ENCODE results near the gene LSM12. TPM values are rescaled to one million over a fixed set of nuclear protein-coding genes. Genes with fewer than 3 reads are reported as not detected.

LSM12 gene
- total RNA-seq, 2 experiments from 2014 or later, result 59.3 to 64.8 TPM

GRCh38 chr17:44014437-44015172 is 51.9 kb downstream of the LSM12 start, which contains the start of gene TMEM101:
TSS of gene TMEM101 (minus strand) at chr17:44014963. CDS start at chr17:44014952, 11 bp downstream.
- H3K27me3 Mint-ChIP-seq, result no peaks in the 10 kb centered on the region
- H3K36me3 Mint-ChIP-seq (ENCODE audit: low read depth), result peaks cover 3% of the 10 kb centered on the region
- peak within 1 kb of the TSS; percentile 98 for H3K4me3 Mint-ChIP-seq
- CTCF ChIA-PET, result no interaction called here
- POLR2A ChIA-PET, result interaction anchor here (0.6 to 1.1 kb wide), 2 partner anchors 8 to 207 kb away, joined by 3 to 9 read pairs; no protein-coding TSS in a partner anchor
- H3K9me3 Mint-ChIP-seq, result no peaks in the 10 kb centered on the region
- DNase-seq, result peak; percentile 93
- H3K27ac Mint-ChIP-seq, result peak within 1 kb of the TSS; percentile 97
- H3K4me1 Mint-ChIP-seq, result peaks cover 24% of the 10 kb centered on the region

GRCh38 chr17:44014133-44014436 is 52.4 kb downstream of the LSM12 start:
- H3K27me3 Mint-ChIP-seq, result no peaks in the 10 kb centered on the region
- H3K4me3 Mint-ChIP-seq, result peak overlapping the region; percentile 98
- H3K9me3 Mint-ChIP-seq, result no peaks in the 10 kb centered on the region
- ChIA-PET POLR2A (interaction anchor here (1.1 kb wide), 1 partner anchor 7 kb away, joined by 3 read pairs; no protein-coding TSS in a partner anchor), CTCF (no interaction called here)
- H3K36me3 Mint-ChIP-seq (ENCODE audit: low read depth), result peaks cover 6% of the 10 kb centered on the region
- DNase-seq, result no peak
- H3K4me1 Mint-ChIP-seq, result peaks cover 24% of the 10 kb centered on the region
- H3K27ac Mint-ChIP-seq, result peak overlapping the region; percentile 97

- CTCF ChIA-PET, result no interaction called here
- POLR2A ChIA-PET, result no interaction called here
- Mint-ChIP-seq H3K4me3 (peak overlapping the region; percentile 98), H3K27me3 (peaks cover 2% of the 10 kb centered on the region), H3K9me3 (no peaks in the 10 kb centered on the region), H3K27ac (no peak overlapping the region), H3K4me1 (peaks cover 34% of the 10 kb centered on the region), H3K36me3 (ENCODE audit: low read depth) (peaks cover 6% of the 10 kb centered on the region)
- DNase-seq, result no peak
Measured at GRCh38 chr17:44012874-44013273, 53.6 kb downstream of the LSM12 start.

GRCh38 chr17:44012391-44012790 is 54.1 kb downstream of the LSM12 start:
- DNase-seq, result no peak
- Mint-ChIP-seq H3K9me3 (no peaks in the 10 kb centered on the region), H3K27ac (no peak overlapping the region), H3K4me1 (peaks cover 38% of the 10 kb centered on the region), H3K36me3 (ENCODE audit: low read depth) (peaks cover 6% of the 10 kb centered on the region), H3K27me3 (peaks cover 4% of the 10 kb centered on the region), H3K4me3 (no peak overlapping the region)
- CTCF ChIA-PET, result no interaction called here
- POLR2A ChIA-PET, result no interaction called here

- ChIA-PET CTCF (interaction anchor here (0.6 kb wide), 1 partner anchor 33 kb away, joined by 4 read pairs; no protein-coding TSS in a partner anchor), POLR2A (no interaction called here)
- Mint-ChIP-seq H3K36me3 (ENCODE audit: low read depth) (peaks cover 7% of the 10 kb centered on the region), H3K4me1 (peaks cover 41% of the 10 kb centered on the region), H3K27me3 (peaks cover 6% of the 10 kb centered on the region), H3K9me3 (no peaks in the 10 kb centered on the region), H3K4me3 (no peak overlapping the region), H3K27ac (no peak overlapping the region)
- no peak for DNase-seq
Measured at GRCh38 chr17:44011876-44012275, 54.6 kb downstream of the LSM12 start.

- H3K36me3 Mint-ChIP-seq (ENCODE audit: low read depth), result peaks cover 8% of the 10 kb centered on the region
- CTCF ChIA-PET, result no interaction called here
- POLR2A ChIA-PET, result no interaction called here
- no peak overlapping the region for H3K27ac Mint-ChIP-seq
- peaks cover 13% of the 10 kb centered on the region for H3K27me3 Mint-ChIP-seq
- peaks cover 49% of the 10 kb centered on the region for H3K4me1 Mint-ChIP-seq
- no peak overlapping the region for H3K4me3 Mint-ChIP-seq
- no peaks in the 10 kb centered on the region for H3K9me3 Mint-ChIP-seq
- no peak for DNase-seq
Measured at GRCh38 chr17:44010966-44011647, 55.4 kb downstream of the LSM12 start.

GRCh38 chr17:44008205-44008909 is 58.1 kb downstream of the LSM12 start:
- no peaks in the 10 kb centered on the region for H3K9me3 Mint-ChIP-seq

GRCh38 chr17:44007346-44008204 is 58.9 kb downstream of the LSM12 start:
- Mint-ChIP-seq H3K27me3 (peaks cover 34% of the 10 kb centered on the region), H3K36me3 (ENCODE audit: low read depth) (peaks cover 11% of the 10 kb centered on the region), H3K9me3 (no peaks in the 10 kb centered on the region), H3K4me1 (peaks cover 35% of the 10 kb centered on the region), H3K27ac (peak overlapping the region; percentile 11), H3K4me3 (peak overlapping the region; percentile 71)
- ChIA-PET CTCF (interaction anchor here (0.6 to 1.6 kb wide), 7 partner anchors 9 to 202 kb away, joined by 3 to 4 read pairs (median 3); no protein-coding TSS in a partner anchor), POLR2A (interaction anchor here (0.5 kb wide), 1 partner anchor 76 kb away, joined by 3 read pairs; no protein-coding TSS in a partner anchor)
- DNase-seq, result no peak

More at GRCh38 chr17:44008205-44008909, 58.1 kb downstream of the LSM12 start:
- ChIA-PET POLR2A (interaction anchor here (0.5 kb wide), 1 partner anchor 77 kb away, joined by 3 read pairs; no protein-coding TSS in a partner anchor), CTCF (interaction anchor here (0.9 to 1.6 kb wide), 5 partner anchors 10 to 202 kb away, joined by 3 read pairs; no protein-coding TSS in a partner anchor)
- Mint-ChIP-seq H3K27ac (peak overlapping the region; percentile 11), H3K4me3 (peak overlapping the region; percentile 71), H3K36me3 (ENCODE audit: low read depth) (peaks cover 11% of the 10 kb centered on the region), H3K27me3 (peaks cover 30% of the 10 kb centered on the region), H3K4me1 (peaks cover 42% of the 10 kb centered on the region)
- DNase-seq, result no peak

GRCh38 chr17:44006598-44007345 is 59.7 kb downstream of the LSM12 start:
- Mint-ChIP-seq H3K36me3 (ENCODE audit: low read depth) (peaks cover 11% of the 10 kb centered on the region), H3K4me1 (peaks cover 35% of the 10 kb centered on the region), H3K27me3 (peaks cover 37% of the 10 kb centered on the region), H3K4me3 (peak overlapping the region; percentile 71), H3K27ac (peak overlapping the region; percentile 74), H3K9me3 (no peaks in the 10 kb centered on the region)
- peak; percentile 95 for DNase-seq
- ChIA-PET CTCF (interaction anchor here (0.6 to 1.1 kb wide), 5 partner anchors 10 to 97 kb away, joined by 3 to 4 read pairs (median 3); no protein-coding TSS in a partner anchor), POLR2A (interaction anchor here (0.6 kb wide), 2 partner anchors 8 to 139 kb away, joined by 3 read pairs; partner anchors contain the start of gene TMEM101)

GRCh38 chr17:44006272-44006597 is 60.2 kb downstream of the LSM12 start:
- H3K36me3 Mint-ChIP-seq (ENCODE audit: low read depth), result peaks cover 8% of the 10 kb centered on the region
- peak overlapping the region; percentile 62 for H3K27ac Mint-ChIP-seq
- CTCF ChIA-PET, result interaction anchor here (0.8 to 1.0 kb wide), 2 partner anchors 13 to 62 kb away, joined by 3 read pairs; no protein-coding TSS in a partner anchor
- H3K27me3 Mint-ChIP-seq, result peaks cover 42% of the 10 kb centered on the region
- H3K4me1 Mint-ChIP-seq, result peaks cover 32% of the 10 kb centered on the region
- H3K9me3 Mint-ChIP-seq, result no peaks in the 10 kb centered on the region
- DNase-seq, result no peak
- POLR2A ChIA-PET, result interaction anchor here (0.6 kb wide), 2 partner anchors 9 to 139 kb away, joined by 3 read pairs; partner anchors contain the start of gene TMEM101
- H3K4me3 Mint-ChIP-seq, result peak overlapping the region; percentile 71

GRCh38 chr17:44005527-44006271 is 60.8 kb downstream of the LSM12 start:
- Mint-ChIP-seq H3K4me1 (peaks cover 32% of the 10 kb centered on the region), H3K27ac (peak overlapping the region; percentile 62), H3K27me3 (peaks cover 45% of the 10 kb centered on the region), H3K4me3 (peak overlapping the region; percentile 71), H3K36me3 (ENCODE audit: low read depth) (peaks cover 8% of the 10 kb centered on the region), H3K9me3 (no peaks in the 10 kb centered on the region)
- ChIA-PET CTCF (interaction anchor here (0.9 to 1.0 kb wide), 2 partner anchors 62 to 70 kb away, joined by 3 read pairs; no protein-coding TSS in a partner anchor), POLR2A (no interaction called here)
- no peak for DNase-seq
